A549 (cell line): ENCODE measurements around the gene DTWD2. TPM values are rescaled to one million over a fixed set of nuclear protein-coding genes. Genes with fewer than 3 reads are reported as not detected.

Experiments
- ATAC-seq, 2 experiments: fragments of 200-7000 bp in 1 of 2; fragments of >200 bp in 1 of 2; cut with Nextera tagmentation in 1 of 2; cut with Tn5 transposase in 1 of 2; 3 replicates each; pipeline versions ENCODE4 v1.8.0 to v1.9.1; 2018 to 2020; ENCODE audit warnings: mild to moderate bottlenecking in 1 of 2, moderate library complexity in 1 of 2
- CTCF ChIA-PET: fragments of 300-600 bp; sonication (Branson Sonifier 250); formaldehyde crosslinking; extraction: SDS; loops from one replicate; lab custom pipeline; 2021; ENCODE audit warnings: antibody characterized with exemption, inconsistent platforms; lab: Yijun Ruan, JAX
- POLR2A ChIA-PET: fragments of 350-600 bp; formaldehyde crosslinking; extraction: SDS; loops from one replicate; lab custom pipeline; 2021; ENCODE audit warnings: antibody characterized with exemption, inconsistent platforms; lab: Yijun Ruan, JAX
- DNase-seq, 2 experiments: peaks; one replicate each; pipeline versions ENCODE4 v3.0.0 to v3.0.0-alpha.2; 2011 to 2016; ENCODE audit warnings: low read depth in 1 of 2, low spot score in 1 of 2
- FAIRE-seq: peaks from 2 replicates; lab custom pipeline; 2011; peaks lifted over from hg19 to GRCh38; lab: Jason Lieb, UNC
- H3K27ac ChIP-seq, 2 experiments: fragments of >200 bp; sonication (Bioruptor Twin); formaldehyde crosslinking; 3 replicates each; pipeline ENCODE4 v1.5.1; 2016 to 2017
- H3K4me1 ChIP-seq: fragments of >200 bp; sonication (Bioruptor Twin); formaldehyde crosslinking; 3 replicates; pipeline ENCODE4 v1.6.1; 2016
- H3K4me2 ChIP-seq: fragments of >200 bp; sonication (Bioruptor Twin); formaldehyde crosslinking; 3 replicates; pipeline ENCODE4 v1.6.1; 2016
- H3K4me3 ChIP-seq: fragments of >200 bp; sonication (Bioruptor Twin); formaldehyde crosslinking; 3 replicates; pipeline ENCODE4 v1.5.1; 2016
- H3K9me3 ChIP-seq: fragments of >200 bp; sonication (Bioruptor Twin); formaldehyde crosslinking; 3 replicates; pipeline ENCODE4 v1.6.1; 2016
- BHLHE40 ChIP-seq: IDR thresholded peaks from 2 replicates; pipeline ENCODE4 v1.6.1; 2012; ENCODE audit warnings: low read depth, low read length, inconsistent platforms
- CEBPB ChIP-seq, 2 experiments: fragments of >200 bp in 1 of 2; sonication (Bioruptor Twin) in 1 of 2; formaldehyde crosslinking in 1 of 2; IDR thresholded peaks; 2 replicates each; pipeline ENCODE4 v1.6.1; 2012 to 2016
- CHD2 ChIP-seq: fragments of 150-350 bp; IDR thresholded peaks from 2 replicates; pipeline ENCODE4 v1.6.1; 2014; ENCODE audit warnings: low read length; ENCODE audit not compliant: partially characterized antibody
- CTCF ChIP-seq: fragments of >200 bp; sonication (Bioruptor Twin); formaldehyde crosslinking; IDR thresholded peaks from 3 replicates; pipeline ENCODE4 v1.5.1; 2016
- E2F6 ChIP-seq: IDR thresholded peaks from 2 replicates; pipeline ENCODE4 v1.6.1; 2012; ENCODE audit warnings: low read depth, borderline replicate concordance
- EHMT2 ChIP-seq: fragments of 200-600 bp; sonication (generic); IDR thresholded peaks from 2 replicates; pipeline ENCODE4 v1.6.1; 2016; ENCODE audit warnings: antibody characterized with exemption, low read depth, mild to moderate bottlenecking, moderate library complexity
- FOSB ChIP-seq: fragments of 250-450 bp; sonication (Bioruptor Pico); IDR thresholded peaks from 2 replicates; pipeline ENCODE4 v1.5.0; 2020; ENCODE audit warnings: mild to moderate bottlenecking, moderate library complexity
- HDAC2 ChIP-seq: fragments of 200-600 bp; sonication (generic); IDR thresholded peaks from 2 replicates; pipeline ENCODE4 v1.6.1; 2016
- HMGXB4 ChIP-seq: fragments of 250-450 bp; sonication (Bioruptor Pico); IDR thresholded peaks from 2 replicates; pipeline ENCODE4 v1.5.0; 2021; ENCODE audit warnings: mild to moderate bottlenecking, moderate library complexity, borderline replicate concordance
- NR3C1 ChIP-seq: fragments of >200 bp; sonication (Bioruptor Twin); formaldehyde crosslinking; IDR thresholded peaks from 3 replicates; pipeline ENCODE4 v1.6.1; 2017
- PBX3 ChIP-seq: IDR thresholded peaks from 2 replicates; pipeline ENCODE4 v1.6.1; 2012
- POLR2A ChIP-seq: IDR thresholded peaks from 2 replicates; pipeline ENCODE4 v1.6.1; 2012; ENCODE audit warnings: mild to moderate bottlenecking, low read length
- POLR2AphosphoS2 ChIP-seq: conservative IDR thresholded peaks from 2 replicates; pipeline ENCODE4 v1.6.1; 2012; ENCODE audit warnings: low read length, improper control_type of control experiment, inconsistent platforms
- SMC3 ChIP-seq: fragments of >200 bp; sonication (Bioruptor Twin); formaldehyde crosslinking; IDR thresholded peaks from 3 replicates; pipeline ENCODE4 v1.6.1; 2018; ENCODE audit warnings: inconsistent platforms
- SREBF2 ChIP-seq: fragments of 450-650 bp; IDR thresholded peaks from 2 replicates; pipeline ENCODE4 v1.6.1; 2014; ENCODE audit warnings: mild to moderate bottlenecking, moderate library complexity
- TP53 ChIP-seq: fragments of 250-450 bp; sonication (Bioruptor Pico); IDR thresholded peaks from 2 replicates; pipeline ENCODE4 v1.5.0; 2021; ENCODE audit warnings: mild to moderate bottlenecking, moderate library complexity
- USF2 ChIP-seq: fragments of 450-650 bp; IDR thresholded peaks from 2 replicates; pipeline ENCODE4 v1.6.1; 2014; ENCODE audit warnings: antibody characterized with exemption
- ZC3H11A ChIP-seq: fragments of 450-650 bp; IDR thresholded peaks from 2 replicates; pipeline ENCODE4 v1.6.1; 2014; ENCODE audit warnings: antibody characterized with exemption, mild to moderate bottlenecking
- ZSCAN20 ChIP-seq: fragments of 250-450 bp; sonication (Bioruptor Pico); IDR thresholded peaks from 2 replicates; pipeline ENCODE4 v1.8.0; 2022; ENCODE audit warnings: mild to moderate bottlenecking, moderate library complexity
- WGBS: methylation state at CpG from one replicate; pipeline ENCODE4 v1.1.6; 2017; ENCODE audit errors: missing lambda C conversion rate; 5-methylcytosine and 5-hydroxymethylcytosine counted together
- polyA plus RNA-seq, 4 experiments: library from polyadenylated mRNA; depleted of rRNA in 3 of 4; stranded (reverse); fragments of >200 nt; fragmentation: RNase III in 1 of 4; extraction: RNeasy Plus Mini Kit Qiagen cat#74134 plus additional on column Dnase treatment in 1 of 4; gene quantifications; 2 replicates in 3 of 4; 3 replicates in 1 of 4; pipeline ENCODE4 v1.2.3, GENCODE V29; 2011 to 2017

The DTWD2 gene
- polyA plus RNA-seq, 2 of the 4 experiments (the other 2 are of a cell fraction): 3.7 to 4.8 TPM

GRCh38 chr5:118990582-118990981 is 2.2 kb upstream of the DTWD2 start:
- no peak for TF ChIP-seq HMGXB4 (CRISPR knock-in tag)
- TF ChIP-seq SREBF2: no peak
- no peak for TF ChIP-seq CHD2
- TF ChIP-seq FOSB (CRISPR knock-in tag): no peak
- no peak for TF ChIP-seq USF2
- no peak for TF ChIP-seq EHMT2
- TF ChIP-seq SMC3: no peak
- TF ChIP-seq ZSCAN20 (CRISPR knock-in tag): no peak
- no peak for TF ChIP-seq BHLHE40
- Histone ChIP-seq H3K27ac (no peak overlapping the region), H3K9me3 (no peaks in the 10 kb centered on the region), H3K4me1 (peaks cover 11% of the 10 kb centered on the region; the same call in 2 of the 3 replicates), H3K4me3 (no peak overlapping the region), H3K4me2 (no peak overlapping the region)
- 60% methylated on average over 1 of the region's 1 CpG for WGBS
- DNase-seq (no peak), FAIRE-seq (no peak), ATAC-seq (no peak)
- CTCF ChIA-PET: interaction anchor here (0.6 to 8.5 kb wide), 5 partner anchors 345 to 444 kb away, joined by 3 to 173 read pairs (median 24); no protein-coding TSS in a partner anchor
- POLR2A ChIA-PET: no interaction called here

- Histone ChIP-seq H3K4me2 (no peak overlapping the region), H3K27ac (no peak overlapping the region), H3K9me3 (no peaks in the 10 kb centered on the region), H3K4me3 (no peak overlapping the region), H3K4me1 (peaks cover 13% of the 10 kb centered on the region; the same call in 2 of the 3 replicates)
- no peak for FAIRE-seq
- CTCF ChIA-PET: interaction anchor here (0.6 to 8.5 kb wide), 7 partner anchors 11 to 444 kb away, joined by 3 to 173 read pairs (median 24); no protein-coding TSS in a partner anchor
- POLR2A ChIA-PET: interaction anchor here (2.3 kb wide), 1 partner anchor 81 kb away, joined by 20 read pairs; the partner anchor contains the start of gene DMXL1
- no peak for ATAC-seq
- 90% methylated on average over 6 of the region's 6 CpGs for WGBS
- TF ChIP-seq CTCF: no peak
- no peak for TF ChIP-seq TP53 (CRISPR knock-in tag)
- no peak for TF ChIP-seq PBX3
- TF ChIP-seq POLR2A: no peak
- TF ChIP-seq CEBPB (IDR thresholded peaks at IDR 0.05): no peak
- TF ChIP-seq POLR2AphosphoS2: no peak
- no peak for TF ChIP-seq HDAC2
- TF ChIP-seq ZC3H11A: no peak
- DNase-seq: no peak
These were observed 1.5 kb upstream of the DTWD2 start for GRCh38 chr5:118989816-118990215.

- H3K4me3 ChIP-seq: peak overlapping the region; percentile 54
- TF ChIP-seq E2F6 (0 out of 2 replicates have a peak, but pooled peaks have one; percentile 31), NR3C1 (no peak)
- TF ChIP-seq, all 56 proteins: peak for 1
- ChIA-PET POLR2A (interaction anchor here (1.1 to 2.3 kb wide), 3 partner anchors 82 to 279 kb away, joined by 3 to 20 read pairs (median 7); partner anchors contain the start of gene DMXL1), CTCF (interaction anchor here (0.7 to 8.5 kb wide), 43 partner anchors 8 to 460 kb away, joined by 3 to 173 read pairs (median 7); no protein-coding TSS in a partner anchor)
- ATAC-seq: peak; percentile 1 to 17; a peak in 5 of 6 replicates
- H3K4me2 ChIP-seq: peak overlapping the region; percentile 85
- WGBS: 3% methylated on average over 9 of the region's 9 CpGs
- DNase-seq: no peak
- no peaks in the 10 kb centered on the region for H3K9me3 ChIP-seq
- peaks cover 16% of the 10 kb centered on the region; the same call in 2 of the 3 replicates for H3K4me1 ChIP-seq
- peak overlapping the region; percentile 66 to 98 for H3K27ac ChIP-seq
- FAIRE-seq: no peak
These were observed 476 bp upstream of the DTWD2 start for GRCh38 chr5:118988866-118989180.
